Activated CD4-positive, alpha-beta T cell treated with anti-CD3 and anti-CD28 coated beads for 48 hours (primary cell): ENCODE results near the gene NLRP1.

ENCODE experiments used
- DNase-seq: peaks from one replicate; pipeline ENCODE4 v3.0.0-alpha.2; 2020

Gene NLRP1

DNA sequence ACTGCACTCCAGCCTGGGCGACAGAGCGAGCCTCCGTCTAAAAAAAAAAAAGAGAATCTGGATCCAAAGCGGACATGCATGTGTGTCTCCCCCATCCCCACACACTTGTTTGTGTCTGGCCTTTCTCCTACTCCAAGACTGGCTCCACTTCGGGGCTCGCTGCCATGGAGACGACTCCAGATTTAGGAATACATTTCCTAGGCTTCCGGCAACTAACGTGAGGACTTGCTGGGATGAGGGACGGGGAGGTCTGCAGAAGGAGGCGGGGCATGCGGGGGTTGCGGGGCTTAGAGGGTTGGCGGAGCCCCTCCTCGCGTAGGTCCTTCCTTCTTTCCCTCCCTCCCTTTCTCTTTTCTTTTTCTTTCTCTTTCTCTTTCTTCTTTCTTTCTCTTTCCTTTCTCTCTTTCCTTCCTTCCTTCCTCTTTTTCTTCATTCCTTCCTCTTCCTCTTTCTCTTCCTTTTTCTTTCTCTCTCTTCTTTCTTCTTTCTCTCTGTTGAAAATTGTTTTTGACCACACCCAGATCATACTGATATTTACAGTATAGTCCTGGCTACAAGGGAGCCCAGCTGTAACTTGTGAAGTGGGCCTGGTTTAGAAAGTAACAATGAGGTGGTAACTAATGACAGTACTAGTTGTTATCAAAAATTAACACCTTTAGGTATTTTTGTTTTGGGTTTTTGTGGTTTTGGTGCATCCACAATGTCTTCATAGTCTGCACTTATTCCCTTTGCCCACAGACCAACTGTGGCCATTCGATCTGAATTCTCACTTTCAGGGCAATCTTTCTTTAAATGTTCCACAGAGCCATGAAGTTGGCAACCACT lies 72.7 kb downstream of the NLRP1 start:
- DNase-seq = no peak

DNA sequence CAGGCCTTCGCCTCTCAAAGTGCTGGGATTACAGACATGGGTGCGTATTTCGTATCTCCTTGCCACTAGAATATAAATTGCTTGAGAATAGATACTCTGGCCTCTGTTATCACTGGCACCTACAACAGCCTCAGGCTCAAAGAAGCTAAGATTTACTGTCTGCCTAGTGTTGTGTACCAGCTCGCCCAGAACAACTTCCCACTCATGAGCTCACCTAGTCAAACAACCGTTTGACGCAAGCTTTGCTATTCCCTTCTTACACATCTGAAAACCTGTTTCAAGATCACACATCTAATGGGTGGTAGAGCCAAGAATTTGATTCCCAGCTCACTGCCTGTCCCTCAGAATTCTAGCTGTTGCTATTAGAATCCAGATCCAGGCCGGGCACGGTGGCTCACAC lies 73.5 kb downstream of the NLRP1 start:
- DNase-seq = no peak

DNA sequence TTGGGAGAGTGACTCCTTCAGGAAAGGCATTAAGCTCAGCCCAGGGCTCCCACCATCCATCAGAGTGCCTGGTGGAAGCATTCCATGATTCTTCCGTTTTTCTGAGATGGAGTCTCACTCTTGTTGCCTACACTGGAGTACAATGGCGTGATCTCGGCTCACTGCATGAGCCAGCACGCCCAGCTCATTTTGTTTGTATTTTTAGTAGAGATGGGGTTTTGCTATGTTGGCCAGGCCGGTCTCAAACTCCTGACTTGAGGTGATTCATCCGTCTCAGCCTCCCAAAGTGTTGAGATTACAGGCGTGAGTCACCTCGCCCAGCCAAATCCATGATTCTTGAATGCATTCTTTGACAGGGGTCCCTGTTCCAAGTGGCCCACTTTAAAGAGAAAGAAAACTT lies 74.8 kb downstream of the NLRP1 start:
- no peak for DNase-seq

DNA sequence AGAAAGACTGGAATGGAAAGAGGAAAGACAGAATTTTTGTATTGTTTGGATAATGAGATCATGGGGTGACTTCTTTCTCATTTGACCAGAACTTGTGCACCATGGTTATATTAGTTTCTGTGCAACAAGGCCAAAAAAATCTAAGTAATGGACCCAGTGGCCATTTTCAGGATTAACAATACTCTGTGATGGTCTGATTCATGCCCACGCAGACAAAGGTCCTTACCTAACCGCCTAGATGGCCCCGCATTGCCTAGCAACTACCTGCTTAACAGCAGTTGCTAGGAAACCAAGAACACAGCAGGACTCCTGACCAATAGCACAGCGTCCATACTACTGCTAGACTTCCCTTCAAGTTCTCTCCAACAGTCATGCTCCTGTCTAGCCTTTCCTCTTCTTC lies 75.5 kb downstream of the NLRP1 start:
- no peak for DNase-seq

DNA sequence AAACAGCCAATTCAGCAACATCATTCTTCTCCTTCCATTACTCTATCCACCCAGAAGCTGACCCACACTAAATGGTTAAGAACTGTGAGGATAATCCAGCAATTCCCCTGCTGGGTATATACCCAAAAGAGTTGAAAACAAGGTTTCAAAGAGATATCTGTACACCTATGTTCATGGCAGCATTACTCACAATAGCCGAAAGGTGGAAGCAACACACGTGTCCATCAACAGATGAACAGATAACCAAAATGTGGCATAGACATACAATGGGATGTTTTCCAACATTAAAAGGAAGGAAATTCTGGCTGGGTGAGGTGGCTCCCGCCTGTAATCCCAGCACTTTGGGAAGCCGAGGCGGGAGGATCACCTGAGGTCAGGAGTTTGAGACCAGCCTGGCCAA lies 78.0 kb downstream of the NLRP1 start:
- no peak for DNase-seq

DNA sequence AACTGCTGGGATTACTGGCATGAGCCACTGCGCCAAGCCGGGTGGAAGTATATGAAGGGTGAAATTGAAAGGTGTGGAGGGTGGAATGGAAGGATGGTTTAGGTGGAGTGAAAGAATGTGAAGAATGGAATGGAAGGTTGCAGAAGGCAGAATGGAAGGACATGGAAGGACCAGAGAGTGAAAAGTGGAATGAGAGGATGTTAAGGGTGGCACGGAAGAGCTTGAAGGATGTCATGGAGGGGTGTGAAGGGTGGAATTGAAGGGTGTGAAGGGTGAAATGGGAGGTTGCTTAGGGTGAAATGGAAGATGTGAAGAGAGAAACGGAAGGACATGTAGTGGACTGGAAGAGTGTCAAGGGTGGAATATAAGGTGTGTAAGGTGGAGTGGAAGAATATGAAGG lies 81.8 kb downstream of the NLRP1 start:
- no peak for DNase-seq

DNA sequence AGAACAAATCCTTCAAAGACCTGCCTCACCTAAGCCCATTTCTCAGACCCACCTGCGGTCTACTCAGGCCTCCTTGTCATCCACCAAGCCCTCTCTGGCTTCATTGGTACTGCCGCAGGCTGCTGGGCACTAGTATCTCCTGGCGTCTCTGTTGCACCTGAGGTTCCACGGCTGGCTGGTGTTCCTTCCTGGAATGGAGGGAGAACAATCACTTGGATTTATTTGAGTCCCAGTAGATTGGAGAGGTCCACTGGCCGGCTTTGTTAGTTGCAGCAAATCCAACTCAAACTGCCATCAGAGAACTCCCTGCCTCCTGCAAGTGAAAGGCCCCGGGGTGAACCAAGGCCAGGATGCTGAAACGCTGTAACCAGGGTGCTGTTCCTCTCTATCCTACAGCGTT lies 82.6 kb downstream of the NLRP1 start:
- DNase-seq = no peak

DNA sequence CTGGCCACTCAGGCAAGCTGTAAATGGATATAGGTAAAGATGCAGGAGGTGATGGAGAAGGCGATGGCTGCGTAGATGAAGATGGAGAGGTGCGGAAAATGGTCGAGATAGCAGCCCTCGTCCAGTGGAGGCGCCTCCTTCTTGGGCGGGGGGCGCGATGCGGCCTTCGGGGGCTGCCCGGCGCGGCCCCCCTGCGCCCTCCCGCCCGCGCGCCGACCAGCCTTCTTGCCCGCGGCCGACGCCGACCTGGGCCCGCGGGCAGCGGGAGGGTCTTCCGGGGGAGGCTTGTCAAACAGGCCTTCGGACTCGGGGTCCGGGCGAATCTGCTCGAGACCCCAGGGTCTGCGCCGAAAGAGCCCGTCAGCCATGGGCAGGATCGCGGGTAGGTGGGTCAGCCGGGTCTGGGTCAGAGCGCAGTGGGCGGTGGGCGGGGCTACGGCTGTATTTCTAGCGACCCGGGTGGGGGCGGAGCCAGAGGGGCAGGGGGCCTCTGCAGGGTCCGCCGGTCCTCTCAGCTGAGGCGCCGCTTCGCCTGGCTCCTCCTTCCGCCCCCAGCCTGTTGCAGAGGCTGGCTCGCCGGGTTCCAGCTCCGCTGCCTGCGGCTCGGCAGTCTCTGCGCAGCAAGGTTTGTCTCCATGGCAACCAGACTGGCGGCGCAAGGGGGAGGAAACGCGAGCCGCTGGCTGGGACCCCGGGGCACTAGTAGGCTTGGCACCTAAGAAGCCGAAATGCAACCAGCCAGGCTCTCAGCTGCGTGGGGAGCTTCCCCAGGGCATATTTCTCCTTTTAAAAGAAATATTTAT lies 83.5 kb downstream of the NLRP1 start:
- DNase-seq = peak; percentile 81

DNA sequence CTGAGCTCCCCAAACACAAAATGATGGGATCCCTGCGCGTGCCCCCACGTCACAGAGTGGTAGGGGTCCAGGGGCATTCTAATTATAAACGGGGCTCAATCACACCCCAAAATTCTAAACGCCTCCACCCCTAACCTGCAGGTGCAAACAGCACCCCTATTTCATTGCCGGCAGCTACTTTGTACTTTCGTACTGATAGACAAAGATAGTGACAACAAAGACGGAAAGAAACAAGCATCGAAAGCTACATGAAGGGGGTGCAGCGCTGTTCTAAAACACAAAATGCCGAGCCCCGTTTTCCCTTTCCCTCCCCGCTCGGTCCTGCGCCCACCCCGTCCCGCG lies 84.1 kb downstream of the NLRP1 start:
- no peak for DNase-seq

DNA sequence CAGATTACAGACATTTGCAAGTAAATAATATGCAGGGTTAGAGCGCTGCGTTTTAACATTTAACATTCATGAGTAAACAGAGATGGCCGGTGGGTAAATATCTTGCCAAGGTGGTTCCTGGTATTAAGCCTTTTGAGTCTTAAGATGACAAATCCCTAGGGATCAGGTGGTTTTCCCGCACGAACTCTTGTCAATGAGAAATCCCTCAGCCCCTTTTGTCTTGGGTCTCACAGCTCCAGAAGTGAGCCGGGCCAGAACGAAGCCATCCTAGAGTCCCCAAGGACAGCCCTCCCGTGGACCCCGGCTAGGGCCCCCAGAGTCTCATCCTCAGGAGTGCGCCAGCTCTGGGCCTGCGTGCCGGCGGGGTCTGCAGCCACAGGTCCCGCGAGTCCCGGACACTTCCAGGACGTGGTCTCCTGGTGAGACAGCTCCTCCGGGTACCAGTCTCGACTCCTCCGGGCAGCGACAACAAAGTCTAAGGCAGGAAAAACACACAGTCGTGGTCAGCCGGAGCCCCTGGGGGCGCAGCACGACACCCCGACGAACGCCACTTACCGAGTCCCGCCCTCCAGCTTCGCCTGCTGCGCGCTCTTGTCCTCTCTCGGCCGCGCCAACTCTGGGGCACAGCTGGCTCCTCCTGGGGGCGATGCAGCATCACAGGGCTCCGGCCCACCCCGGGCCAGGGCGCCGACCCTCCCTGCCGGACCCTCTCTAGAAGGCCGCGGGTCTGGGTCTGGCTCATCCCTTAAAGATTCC lies 84.7 kb downstream of the NLRP1 start:
- DNase-seq = no peak

DNA sequence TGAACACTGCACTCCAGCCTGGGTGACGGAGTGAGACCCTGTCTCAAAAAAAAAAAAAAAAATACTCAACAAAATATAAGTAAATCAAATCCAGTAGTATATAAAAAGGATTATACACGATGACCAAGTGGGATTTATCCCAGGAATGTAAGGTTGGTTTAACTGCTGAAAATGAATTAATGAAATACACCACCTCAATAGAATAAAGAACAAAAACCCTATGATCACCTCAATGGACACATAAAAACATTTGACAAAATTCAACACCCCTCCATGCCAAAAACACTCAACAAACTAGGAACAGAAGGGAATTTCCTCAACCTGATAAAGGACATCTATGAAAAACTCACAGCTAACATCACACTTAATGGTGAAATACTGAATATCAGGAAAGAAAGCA lies 91.3 kb downstream of the NLRP1 start:
- no peak for DNase-seq

DNA sequence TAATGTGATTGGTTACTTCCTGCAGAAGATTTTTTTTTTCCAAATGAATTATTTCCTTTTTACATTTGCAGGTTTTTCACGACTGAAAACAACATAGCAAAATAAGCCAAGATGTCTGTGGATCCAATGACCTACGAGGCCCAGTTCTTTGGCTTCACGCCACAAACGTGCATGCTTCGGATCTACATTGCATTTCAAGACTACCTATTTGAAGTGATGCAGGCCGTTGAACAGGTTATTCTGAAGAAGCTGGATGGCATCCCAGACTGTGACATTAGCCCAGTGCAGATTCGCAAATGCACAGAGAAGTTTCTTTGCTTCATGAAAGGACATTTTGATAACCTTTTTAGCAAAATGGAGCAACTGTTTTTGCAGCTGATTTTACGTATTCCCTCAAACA lies 95.6 kb downstream of the NLRP1 start:
- no peak for DNase-seq

DNA sequence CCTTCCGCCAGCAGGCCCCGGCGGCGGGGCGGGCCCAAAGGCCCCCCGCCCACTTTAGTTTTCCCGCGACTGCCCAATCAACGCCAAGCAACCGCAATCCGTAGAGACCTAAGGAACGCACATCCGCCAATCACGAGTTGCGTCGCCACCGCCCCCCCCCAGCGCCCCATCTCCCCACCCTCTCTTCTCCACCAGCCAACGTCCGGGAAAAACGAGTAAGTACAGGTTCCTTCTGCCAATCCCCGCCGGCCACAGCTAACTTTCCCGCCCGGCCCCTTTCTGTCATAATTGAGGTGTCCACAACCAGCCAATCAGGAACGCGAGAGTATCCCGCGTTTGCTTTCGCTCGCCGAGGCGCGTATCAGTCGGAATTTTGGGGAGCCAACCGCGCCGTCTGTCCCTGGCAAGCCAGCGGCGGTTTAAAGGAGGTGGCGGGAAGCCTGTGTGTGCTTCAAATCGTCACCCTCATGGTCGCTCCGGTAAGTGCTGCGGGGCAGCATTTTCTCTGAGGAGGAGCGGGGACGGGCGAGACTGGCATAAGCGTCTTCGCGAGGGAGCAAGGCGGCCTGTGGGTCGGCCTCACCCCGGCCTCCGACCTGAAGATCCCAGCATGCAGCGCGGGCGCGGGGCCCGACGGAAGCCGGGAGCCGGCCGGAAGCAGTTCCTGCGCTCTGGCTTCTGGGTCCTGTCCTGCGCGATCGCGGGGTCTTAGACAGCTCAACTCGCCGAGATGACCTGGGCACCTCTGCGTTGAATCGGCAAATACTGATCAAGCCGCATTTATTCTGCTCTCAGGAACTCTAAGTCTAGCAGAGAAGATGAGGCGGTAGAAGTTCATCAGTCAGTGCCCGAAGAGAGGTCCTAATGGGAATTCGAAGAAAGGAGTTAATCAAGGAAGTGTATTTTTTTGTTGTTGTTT lies 97.8 kb downstream of the NLRP1 start, which contains the start of gene MIS12:
Gene MIS12, plus strand, starts transcription at position 361 of the 919 bp plus-strand sequence. CDS start 2,297 bp downstream, outside the sequence.
- DNase-seq = peak; percentile 99

DNA sequence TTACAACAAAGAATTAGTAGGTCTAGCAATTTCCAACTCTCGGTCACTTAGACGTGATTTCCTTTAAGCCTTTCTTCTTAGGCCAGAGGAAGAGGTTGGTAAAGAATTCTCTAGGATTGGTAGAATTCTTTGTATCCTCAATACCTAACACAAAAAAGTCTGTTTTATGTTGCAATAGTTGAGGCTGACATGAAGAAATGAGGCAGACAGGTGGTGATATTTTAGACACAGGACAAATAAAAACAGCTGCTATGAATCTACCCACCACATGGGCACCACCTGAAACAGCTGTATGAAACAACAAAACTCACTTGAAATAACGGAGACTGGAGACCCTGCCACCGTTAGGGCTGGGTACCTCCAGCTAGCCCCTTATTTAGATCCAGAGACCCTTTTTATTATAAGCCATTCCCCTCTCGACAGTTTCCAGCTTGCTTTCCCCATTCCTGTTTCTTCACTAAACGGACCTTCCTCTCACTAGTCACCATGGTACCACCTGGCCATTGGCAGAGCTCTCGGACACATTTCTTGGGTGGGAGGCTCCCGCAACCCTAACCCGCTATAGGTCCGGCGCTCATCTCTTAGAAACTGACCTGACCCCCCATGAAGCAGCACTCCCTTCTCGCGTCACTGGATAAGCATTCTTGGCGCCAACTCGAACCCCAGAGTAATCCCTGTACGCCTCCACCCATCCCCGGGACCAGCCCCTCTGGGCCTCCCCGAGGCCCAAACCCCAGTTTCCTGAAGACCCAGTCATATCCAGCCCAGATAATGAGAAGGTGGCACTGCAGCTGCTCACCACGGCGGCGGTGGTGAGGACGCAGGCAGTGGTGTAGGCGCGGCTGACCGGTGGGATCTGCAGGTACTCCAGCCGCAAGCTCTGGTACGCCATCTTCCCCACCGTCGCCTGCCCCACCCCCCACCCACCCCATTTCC lies 98.8 kb downstream of the NLRP1 start, which contains the start of gene DERL2:
Gene DERL2, minus strand, starts transcription at position 909 of the 936 bp plus-strand sequence. Its CDS starts 17 bp downstream, at position 892.
- DNase-seq = no peak

DNA sequence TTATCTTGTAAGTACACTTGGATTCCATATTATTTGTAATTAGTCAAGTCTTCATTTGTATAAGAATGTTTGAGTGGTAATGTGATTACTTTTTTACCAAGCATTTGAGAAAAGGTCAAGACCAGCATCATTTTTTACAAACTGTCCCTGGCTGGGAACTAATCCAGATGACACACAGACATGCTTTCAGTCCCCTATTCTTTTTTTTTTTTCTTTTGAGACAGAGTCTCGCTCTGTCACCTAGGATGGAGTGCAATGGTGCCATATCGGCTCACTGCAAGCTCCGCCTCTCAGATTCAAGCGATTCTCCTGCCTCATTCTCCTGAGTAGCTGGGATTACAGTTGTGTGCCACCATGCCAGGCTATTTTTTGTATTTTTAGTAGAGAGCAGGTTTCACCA lies 102.9 kb downstream of the NLRP1 start:
- no peak for DNase-seq

DNA sequence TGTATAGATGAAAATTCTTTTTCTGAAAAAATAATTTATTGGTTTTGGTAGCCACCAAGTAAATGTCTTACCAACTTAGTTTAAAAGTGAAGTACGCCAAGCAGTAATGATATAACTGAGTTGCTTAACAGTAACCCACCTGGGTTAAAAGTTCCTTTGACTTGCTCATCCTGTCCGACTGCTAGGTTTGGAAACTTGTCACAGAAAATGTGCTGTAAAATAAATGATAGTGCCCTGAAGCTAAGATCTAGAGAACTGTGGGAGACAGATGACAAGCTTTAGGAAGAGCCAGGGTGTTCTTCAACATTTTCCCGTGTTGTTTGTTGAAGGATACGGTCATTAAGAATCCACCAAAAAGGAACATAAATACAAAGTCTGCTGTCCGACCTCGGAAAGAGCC lies 103.3 kb downstream of the NLRP1 start:
- DNase-seq = no peak

DNA sequence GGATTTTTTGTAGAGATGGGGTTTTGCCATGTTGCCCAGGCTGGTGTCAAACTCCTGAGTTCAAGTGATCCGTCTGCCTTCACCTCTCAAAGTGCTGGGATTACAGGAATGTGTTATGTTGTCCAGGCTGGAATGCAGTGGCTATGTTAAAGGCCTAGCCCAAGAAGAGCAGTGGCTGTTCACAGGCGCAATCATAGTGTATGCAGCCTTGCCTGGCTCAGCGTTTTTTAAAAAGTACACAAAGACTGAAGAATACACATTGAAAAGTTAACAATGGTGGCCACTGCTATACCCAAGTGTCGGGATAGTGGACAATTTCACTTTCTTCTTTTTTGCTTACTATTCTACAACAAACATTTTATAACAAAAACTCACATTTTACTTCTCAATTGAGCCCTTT lies 105.3 kb downstream of the NLRP1 start:
- DNase-seq = no peak

DNA sequence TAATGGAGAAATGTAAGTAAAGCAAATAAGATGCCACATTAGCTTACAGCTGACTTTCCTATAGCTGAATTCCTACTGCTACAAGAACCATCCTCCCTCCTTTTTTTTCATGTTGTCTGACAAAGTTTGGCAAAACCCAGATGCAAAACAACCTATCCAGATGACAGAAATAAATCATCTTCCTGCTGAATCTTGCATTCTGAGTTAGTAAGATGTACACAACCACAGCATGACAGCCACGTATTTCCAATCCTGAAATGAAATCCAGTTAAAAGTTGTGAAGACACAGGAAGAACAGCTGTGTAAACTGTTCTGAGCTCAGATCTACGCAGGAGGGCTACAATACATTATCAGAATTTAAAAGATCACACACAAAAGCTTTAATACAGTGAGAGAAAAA lies 110.4 kb downstream of the NLRP1 start:
- no peak for DNase-seq

DNA sequence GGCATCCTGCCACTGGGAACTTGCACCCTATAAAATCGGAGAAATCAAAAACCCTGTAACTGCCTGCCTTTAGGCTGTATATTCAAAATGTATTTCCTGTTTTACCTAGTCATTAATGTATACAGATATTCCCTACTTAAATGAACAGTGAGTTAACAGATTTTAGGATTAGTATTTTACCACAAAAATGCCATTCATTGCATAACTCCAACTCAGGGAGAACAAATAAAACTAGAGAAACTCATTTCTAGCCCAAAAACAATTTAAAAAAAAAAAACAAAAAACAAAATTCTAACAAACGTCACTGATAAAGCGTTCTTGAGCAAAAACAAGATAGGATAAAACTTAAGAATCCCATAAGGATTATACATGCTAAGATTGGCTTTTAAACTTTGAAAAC lies 111.8 kb downstream of the NLRP1 start:
- no peak for DNase-seq

DNA sequence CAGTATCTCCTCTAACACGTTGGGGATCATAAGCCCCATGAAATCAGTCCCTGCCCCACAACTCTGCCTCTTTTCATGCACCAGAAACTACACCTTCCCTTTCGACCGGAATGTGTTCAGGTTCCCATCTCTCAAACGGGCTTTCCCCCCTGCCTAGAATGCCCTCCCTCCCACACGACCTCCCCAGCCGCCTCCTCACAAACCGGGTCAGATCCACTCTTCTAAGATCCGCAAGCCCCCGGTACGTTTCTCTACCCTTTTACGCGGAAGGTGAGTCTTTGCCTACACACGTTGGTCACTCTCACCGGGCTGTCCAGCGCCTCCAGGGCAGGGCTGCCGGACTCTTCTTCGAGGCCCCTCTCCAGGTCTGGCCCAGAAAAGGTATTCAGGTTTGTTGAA lies 116.2 kb downstream of the NLRP1 start:
- peak; percentile 37 for DNase-seq

DNA sequence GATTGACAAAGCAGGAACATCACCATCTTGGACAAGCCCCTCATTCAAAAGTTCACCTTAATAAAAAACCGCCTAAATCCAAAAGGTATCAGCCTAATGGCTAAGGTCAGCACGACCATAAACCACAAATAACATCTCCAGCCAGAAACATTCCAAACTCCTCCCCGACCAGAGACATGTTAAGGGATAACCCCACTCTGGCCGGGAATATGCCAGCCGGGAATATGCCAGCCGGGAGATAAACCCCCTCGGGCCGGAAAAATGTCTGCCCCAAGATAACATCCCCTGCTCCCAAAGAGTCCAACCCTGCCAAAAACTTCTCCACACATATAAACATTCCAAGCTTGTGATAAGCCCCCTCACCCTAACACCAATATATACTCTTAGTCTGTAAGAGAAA lies 116.9 kb downstream of the NLRP1 start:
- DNase-seq = no peak
